ENCODE results near the gene CYP2E1. TPM values are rescaled to one million over a fixed set of nuclear protein-coding genes. Genes with fewer than 3 reads are reported as not detected.
"Not testable (repeated sequence)": the region's sequence is repeated elsewhere in the genome, so short reads cannot be mapped to it uniquely, and the experiment has no call there.

CYP2E1 gene
- total RNA-seq, 1 experiment from 2014 or later: 0.99 TPM

DNA sequence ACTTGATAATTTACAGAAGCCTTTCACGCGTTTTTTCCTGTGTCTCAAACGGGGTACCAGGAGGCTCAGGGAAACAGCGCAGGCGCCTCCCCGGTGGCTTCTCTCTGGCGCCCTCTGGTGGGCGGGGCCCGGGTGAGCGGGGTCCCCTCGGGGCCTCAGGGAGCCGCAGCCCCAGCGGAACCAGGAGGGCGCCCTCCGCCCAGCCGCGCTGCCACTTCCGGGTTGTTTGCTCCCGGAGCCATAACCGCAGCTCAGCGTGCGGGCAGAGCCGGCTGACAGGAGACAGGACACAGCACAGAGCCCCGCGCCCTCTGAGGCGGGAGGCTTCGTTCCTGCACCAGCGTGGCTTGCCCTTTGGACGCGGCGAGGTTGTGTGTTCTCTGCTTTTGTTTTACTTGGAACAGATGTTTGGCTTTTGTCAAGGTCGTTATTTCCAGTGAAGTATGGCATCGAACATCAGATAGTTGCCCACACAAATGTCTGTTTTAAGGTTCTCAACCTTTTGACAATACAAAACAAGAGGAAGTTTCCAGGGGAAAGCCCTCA is 6.9 kb upstream of the CYP2E1 start:
- Histone ChIP-seq H3K4me3 (peak overlapping the region; percentile 60), H3K9me3 (peaks cover 6% of the 10 kb centered on the region), H3K27me3 (no peaks in the 10 kb centered on the region), H3K36me3 (no peaks in the 10 kb centered on the region)
- DNase-seq: peak; percentile 91

DNA sequence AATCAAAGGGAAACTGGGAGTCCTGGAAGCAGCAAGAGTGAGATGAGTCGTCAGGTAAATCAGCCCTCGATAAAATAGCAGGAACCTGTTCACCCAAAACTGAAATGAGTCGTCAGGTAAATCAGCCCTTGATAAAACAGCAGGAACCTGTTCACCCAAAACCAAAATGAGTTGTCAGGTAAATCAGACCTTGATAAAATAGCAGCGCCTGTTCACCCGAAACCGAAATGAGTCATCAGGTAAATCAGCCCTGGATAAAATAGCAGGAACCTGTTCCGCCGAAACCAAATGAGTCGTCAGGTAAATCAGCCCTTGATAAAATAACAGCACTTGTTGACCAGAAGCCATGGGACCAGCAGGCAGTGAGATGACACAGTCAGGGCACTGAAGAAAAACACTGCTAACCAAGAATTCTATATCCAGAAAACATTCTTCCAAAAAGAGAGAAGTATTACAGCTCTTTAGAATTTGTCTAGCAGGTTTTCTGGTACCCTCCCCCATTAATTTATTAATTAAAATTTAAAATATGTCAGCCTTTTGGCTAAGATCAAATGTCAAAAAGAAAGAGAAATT is 3.4 kb upstream of the CYP2E1 start:
- no peak overlapping the region for H3K4me3 ChIP-seq
- H3K27me3 ChIP-seq: no peaks in the 10 kb centered on the region
- no peaks in the 10 kb centered on the region for H3K36me3 ChIP-seq
- H3K9me3 ChIP-seq: peaks cover 4% of the 10 kb centered on the region
- no peak for DNase-seq

- Histone ChIP-seq H3K36me3 (no peaks in the 10 kb centered on the region), H3K27me3 (no peaks in the 10 kb centered on the region), H3K4me3 (no peak overlapping the region), H3K9me3 (peaks cover 4% of the 10 kb centered on the region)
- no peak for DNase-seq
Measured at GRCh38 chr10:133525444-133525843, 1.7 kb upstream of the CYP2E1 start.

DNA sequence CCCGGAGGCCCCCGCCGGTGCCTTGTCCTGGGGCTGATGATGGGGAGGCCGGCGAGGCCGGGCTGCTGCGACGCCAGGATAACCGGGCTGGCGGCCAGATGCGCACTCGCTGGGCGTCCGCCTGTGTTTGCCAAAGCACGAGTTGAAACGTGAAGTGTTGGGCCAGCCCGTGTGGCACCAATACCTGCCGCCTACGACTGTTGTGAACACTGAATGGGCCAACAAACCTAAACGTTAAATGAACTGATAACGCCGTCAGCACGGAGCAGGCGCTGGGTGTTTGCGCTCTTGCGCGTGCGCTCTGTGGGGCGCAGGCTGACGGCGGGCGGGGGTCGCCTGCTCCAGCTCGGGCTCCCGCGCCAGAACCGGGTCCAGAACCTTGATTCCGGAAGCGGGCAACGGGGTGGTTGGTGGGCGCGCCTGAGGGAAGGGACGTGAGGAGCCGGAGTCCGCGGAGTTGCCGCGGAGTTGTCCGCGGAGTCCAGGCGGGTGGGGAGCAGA is 658 bp downstream of the CYP2E1 start:
- no peaks in the 10 kb centered on the region for H3K36me3 ChIP-seq
- H3K9me3 ChIP-seq: peaks cover 4% of the 10 kb centered on the region
- no peak overlapping the region for H3K4me3 ChIP-seq
- no peaks in the 10 kb centered on the region for H3K27me3 ChIP-seq
- DNase-seq: no peak

DNA sequence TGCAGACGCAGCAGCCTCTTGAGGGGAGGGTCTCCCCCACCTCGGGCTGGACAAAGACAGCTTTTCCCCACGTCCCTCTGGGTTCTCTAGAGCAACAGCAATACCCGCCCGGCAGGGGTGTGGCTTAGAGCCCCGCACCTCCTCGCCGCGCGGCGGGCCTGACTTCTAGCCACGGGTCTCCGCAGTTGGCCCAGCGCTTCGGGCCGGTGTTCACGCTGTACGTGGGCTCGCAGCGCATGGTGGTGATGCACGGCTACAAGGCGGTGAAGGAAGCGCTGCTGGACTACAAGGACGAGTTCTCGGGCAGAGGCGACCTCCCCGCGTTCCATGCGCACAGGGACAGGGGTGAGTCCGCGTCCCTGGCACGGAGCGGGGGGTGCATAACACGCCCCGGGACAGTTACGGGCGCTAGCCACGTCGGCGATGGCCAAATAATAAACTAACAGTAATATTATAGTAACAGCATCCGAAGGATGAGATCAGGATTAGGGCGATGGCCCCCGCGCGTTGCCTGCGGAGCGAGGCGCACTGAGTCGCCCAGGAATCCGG is 1.2 kb downstream of the CYP2E1 start:
- Histone ChIP-seq H3K4me3 (no peak overlapping the region), H3K36me3 (no peaks in the 10 kb centered on the region), H3K27me3 (no peaks in the 10 kb centered on the region), H3K9me3 (peaks cover 4% of the 10 kb centered on the region)
- no peak for DNase-seq

DNA sequence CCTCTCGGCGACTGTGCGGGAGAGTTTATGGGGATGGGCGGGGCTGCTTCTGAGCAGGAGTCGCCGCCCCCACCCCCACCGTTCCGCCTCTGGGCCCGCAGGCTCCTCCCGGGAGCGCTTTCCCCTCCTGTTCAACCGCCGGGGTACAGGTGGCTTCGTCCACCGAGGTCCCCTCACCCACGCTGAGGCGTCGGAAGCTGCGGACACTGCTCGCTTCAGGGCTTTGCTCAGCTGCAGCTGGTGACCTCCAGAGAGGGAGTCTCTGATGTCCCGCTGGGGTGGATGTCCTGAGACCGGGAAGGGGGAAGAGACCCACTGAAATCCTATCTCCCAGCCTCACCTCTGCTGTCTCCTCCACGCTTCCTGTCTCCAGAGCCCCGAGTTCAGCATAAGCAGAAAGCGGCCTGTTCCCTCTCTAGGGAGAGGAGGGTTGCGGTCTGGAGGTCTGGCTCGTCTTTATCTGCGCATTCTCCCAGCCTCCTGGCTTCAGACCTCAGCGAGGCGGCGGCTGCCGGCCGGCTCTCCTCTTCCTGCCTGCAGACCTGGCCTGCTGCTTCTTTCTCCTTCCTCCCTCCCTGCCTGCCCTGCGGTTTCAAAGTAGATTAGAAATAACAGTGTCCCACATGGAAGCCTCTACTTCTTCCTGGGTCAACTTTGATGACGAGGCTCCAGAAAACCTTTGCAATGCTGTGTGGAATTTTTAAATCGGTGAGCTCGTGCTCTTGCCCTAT is 1.8 kb downstream of the CYP2E1 start:
- no peaks in the 10 kb centered on the region for H3K27me3 ChIP-seq
- H3K9me3 ChIP-seq: peaks cover 2% of the 10 kb centered on the region
- H3K4me3 ChIP-seq: no peak overlapping the region
- no peaks in the 10 kb centered on the region for H3K36me3 ChIP-seq
- DNase-seq: no peak

GRCh38 chr10:133529576-133529946 is 2.4 kb downstream of the CYP2E1 start:
- H3K4me3 ChIP-seq: no peak overlapping the region
- H3K36me3 ChIP-seq: no peaks in the 10 kb centered on the region
- no peak for DNase-seq
- H3K9me3 ChIP-seq: no peaks in the 10 kb centered on the region
- H3K27me3 ChIP-seq: no peaks in the 10 kb centered on the region

- no peak for DNase-seq
- Histone ChIP-seq H3K27me3 (no peaks in the 10 kb centered on the region), H3K9me3 (no peaks in the 10 kb centered on the region)
Measured at GRCh38 chr10:133530506-133530905, 3.3 kb downstream of the CYP2E1 start.

GRCh38 chr10:133532871-133533270 is 5.7 kb downstream of the CYP2E1 start:
- no peak for DNase-seq
- H3K4me3 ChIP-seq: no peak overlapping the region
- H3K36me3 ChIP-seq: no peaks in the 10 kb centered on the region
- no peaks in the 10 kb centered on the region for H3K27me3 ChIP-seq
- H3K9me3 ChIP-seq: no peaks in the 10 kb centered on the region

More at GRCh38 chr10:133530506-133530905, 3.3 kb downstream of the CYP2E1 start:
- Histone ChIP-seq H3K4me3 (no peak overlapping the region), H3K36me3 (no peaks in the 10 kb centered on the region)

DNA sequence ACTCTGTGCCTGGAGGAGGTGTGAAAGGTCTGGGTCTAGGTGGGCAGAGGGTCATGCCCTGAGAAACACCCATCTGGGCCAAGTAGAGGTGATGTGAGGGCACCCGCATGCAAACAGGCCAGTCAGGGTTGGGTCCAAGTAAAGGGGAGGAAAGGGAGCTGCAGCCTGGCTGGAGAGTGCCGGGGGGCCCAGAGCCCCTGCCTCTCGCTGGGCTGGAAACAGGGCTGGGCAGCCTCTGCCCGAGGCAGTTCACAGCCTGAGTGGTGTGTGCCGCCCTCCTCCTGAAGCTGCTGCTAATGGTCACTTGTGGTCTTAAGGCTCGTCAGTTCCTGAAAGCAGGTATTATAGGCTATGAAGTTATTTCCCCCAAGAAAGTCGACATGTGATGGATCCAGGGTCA is 7.3 kb downstream of the CYP2E1 start:
- Histone ChIP-seq H3K4me3 (no peak overlapping the region), H3K27me3 (no peaks in the 10 kb centered on the region), H3K9me3 (no peaks in the 10 kb centered on the region), H3K36me3 (no peaks in the 10 kb centered on the region)
- no peak for DNase-seq

GRCh38 chr10:133536198-133536597 is 9.0 kb downstream of the CYP2E1 start:
- no peaks in the 10 kb centered on the region for H3K9me3 ChIP-seq
- H3K4me3 ChIP-seq: no peak overlapping the region
- H3K27me3 ChIP-seq: no peaks in the 10 kb centered on the region
- no peak for DNase-seq
- no peaks in the 10 kb centered on the region for H3K36me3 ChIP-seq

DNA sequence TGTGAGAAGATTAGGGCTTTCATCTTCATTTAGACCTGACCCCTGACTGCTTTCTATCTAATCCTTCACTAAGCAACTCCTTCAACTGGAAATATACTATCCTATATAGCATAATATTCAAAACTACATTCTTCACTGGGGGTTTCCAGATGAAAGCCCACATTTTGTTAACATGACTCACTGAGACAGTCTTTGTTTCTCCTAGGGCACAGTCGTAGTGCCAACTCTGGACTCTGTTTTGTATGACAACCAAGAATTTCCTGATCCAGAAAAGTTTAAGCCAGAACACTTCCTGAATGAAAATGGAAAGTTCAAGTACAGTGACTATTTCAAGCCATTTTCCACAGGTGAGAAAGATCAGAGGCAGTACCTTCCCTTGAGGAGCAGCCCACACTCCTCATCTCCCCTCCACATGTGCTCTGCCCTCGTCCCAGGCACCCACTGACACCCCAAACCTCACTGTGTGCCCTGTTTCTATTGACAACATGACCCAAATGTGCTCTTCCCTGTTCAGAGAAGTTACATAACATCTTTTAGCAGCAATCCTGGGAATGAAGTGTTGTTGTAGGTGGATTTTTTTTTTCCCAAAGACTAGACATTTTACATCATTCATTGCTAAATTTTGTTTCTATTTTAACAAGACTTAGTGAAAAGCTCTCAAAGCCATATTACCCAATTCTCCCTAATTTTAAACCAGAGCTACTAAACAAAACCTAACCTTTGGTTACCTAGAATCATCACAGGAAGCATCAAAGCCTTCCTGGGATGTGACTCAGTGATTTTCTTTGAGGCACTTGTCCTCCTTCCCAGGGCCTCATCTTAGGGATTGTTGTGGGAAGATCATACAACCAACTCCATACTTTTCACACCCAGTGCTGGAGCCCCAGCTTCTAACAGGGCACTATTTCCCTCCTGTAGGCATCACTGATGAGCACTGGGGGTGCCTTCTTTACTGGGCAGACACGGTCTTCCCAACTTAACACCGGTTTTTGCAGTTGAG is 10.7 kb downstream of the CYP2E1 start:
- H3K9me3 ChIP-seq: no peaks in the 10 kb centered on the region
- no peaks in the 10 kb centered on the region for H3K36me3 ChIP-seq
- no peak for DNase-seq
- H3K4me3 ChIP-seq: no peak overlapping the region
- H3K27me3 ChIP-seq: no peaks in the 10 kb centered on the region

GRCh38 chr10:133541441-133541975 is 14.3 kb downstream of the CYP2E1 start:
- not testable (repeated sequence) for H3K9me3 ChIP-seq, H3K4me3 ChIP-seq, H3K36me3 ChIP-seq, DNase-seq, H3K27me3 ChIP-seq

DNA sequence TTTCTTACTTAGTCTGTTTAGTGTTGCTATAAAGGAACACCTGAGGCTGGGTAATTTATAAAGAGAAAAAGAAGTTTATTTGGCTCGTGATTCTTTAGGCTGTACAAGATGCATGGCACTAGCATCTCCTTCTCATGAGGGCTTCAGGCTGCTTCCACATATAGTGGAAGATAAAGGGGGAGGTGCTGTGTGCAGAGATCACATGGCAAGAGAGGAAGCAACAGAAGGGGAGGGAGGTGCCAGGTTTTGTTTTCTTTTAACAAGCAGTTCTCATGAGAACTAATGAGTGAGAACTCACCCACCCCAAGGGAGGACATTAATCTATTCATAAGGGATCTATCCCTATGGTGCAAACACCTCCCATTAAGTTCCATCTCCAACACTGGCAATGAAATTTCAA is 17.3 kb downstream of the CYP2E1 start:
- no peaks in the 10 kb centered on the region for H3K36me3 ChIP-seq
- no peak overlapping the region for H3K4me3 ChIP-seq
- peaks cover 3% of the 10 kb centered on the region; the same call in 1 of the 2 replicates for H3K9me3 ChIP-seq
- H3K27me3 ChIP-seq: no peaks in the 10 kb centered on the region
- no peak for DNase-seq

DNA sequence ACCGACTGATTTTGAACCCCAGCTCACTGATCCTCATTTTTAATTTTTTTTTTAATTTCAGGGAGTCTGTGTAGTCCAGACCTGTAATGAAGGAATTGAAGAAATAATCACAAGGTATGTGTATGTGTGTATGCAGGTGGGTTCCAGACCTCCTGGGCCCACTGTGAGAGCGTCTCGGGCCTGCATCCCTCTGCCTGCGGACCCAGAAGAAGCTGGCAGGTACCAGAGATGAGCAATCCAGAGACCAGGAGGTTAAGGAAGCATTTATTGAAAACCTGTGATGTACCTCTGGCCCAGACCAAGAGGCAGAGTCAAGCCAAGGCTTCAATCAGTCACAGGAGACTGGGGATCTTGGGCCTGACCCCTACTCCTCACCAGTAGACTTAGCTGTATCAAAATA is 27.4 kb downstream of the CYP2E1 start:
- peaks cover 3% of the 10 kb centered on the region for H3K27me3 ChIP-seq
- no peak for DNase-seq
- no peaks in the 10 kb centered on the region for H3K36me3 ChIP-seq
- no peaks in the 10 kb centered on the region for H3K9me3 ChIP-seq
- no peak overlapping the region for H3K4me3 ChIP-seq

DNA sequence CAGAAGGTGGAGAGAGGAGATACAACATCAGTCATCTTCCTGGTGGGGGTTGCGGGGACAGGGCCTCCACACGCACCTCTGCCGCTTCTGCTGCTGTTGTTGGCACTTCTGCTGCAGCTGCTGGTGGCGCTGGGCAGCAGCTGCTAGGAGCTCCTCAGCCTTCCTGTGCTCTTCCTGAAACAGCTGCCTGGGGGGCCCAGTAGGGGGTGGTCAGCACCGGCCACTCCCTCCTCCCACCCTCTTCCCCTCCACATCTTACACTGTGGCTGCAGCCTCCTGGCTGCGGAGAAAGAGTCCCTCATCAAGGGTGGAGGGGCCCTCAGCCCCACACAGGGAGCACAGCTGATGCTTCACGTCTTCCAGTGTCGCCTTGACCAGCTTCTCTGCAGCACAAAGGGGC is 28.4 kb downstream of the CYP2E1 start:
- peaks cover 3% of the 10 kb centered on the region for H3K27me3 ChIP-seq
- DNase-seq: no peak
- no peaks in the 10 kb centered on the region for H3K36me3 ChIP-seq
- no peak overlapping the region for H3K4me3 ChIP-seq
- H3K9me3 ChIP-seq: no peaks in the 10 kb centered on the region
